Hematopoietic multipotent progenitor cell (in vitro differentiated cells): Measurements from ENCODE around the gene TNNC2. TPM values are rescaled to one million over a fixed set of nuclear protein-coding genes. Genes with fewer than 3 reads are reported as not detected.

Experiments
- DNase-seq, 3 donors: peaks; one replicate each; pipeline ENCODE4 v3.0.0-alpha.2; 2011 to 2015; ENCODE audit warnings: low read depth in 2 of 3, low spot score in 2 of 3
- small RNA-seq: library from RNA; depleted of rRNA; stranded (forward); fragments of <200 nt; gene quantifications from one replicate; pipeline ENCODE3, GENCODE V24; 2012
- total RNA-seq: library from RNA; depleted of rRNA; stranded (reverse); fragments of >200 nt; gene quantifications from one replicate; pipeline ENCODE4 v1.2.3, GENCODE V29; 2012

TNNC2 gene
- total RNA-seq, 1 donor = 1.1 TPM

- DNase-seq = no peak
Observed at GRCh38 chr20:45788351-45788750, 38.8 kb downstream of the TNNC2 start.

GRCh38 chr20:45783656-45784294, 43.3 kb downstream of the TNNC2 start:
- no peak for DNase-seq

GRCh38 chr20:45782890-45783289, 44.2 kb downstream of the TNNC2 start:
- no peak for DNase-seq

GRCh38 chr20:45781391-45781931, 45.7 kb downstream of the TNNC2 start:
- DNase-seq = no peak

- DNase-seq = no peak
Observed at GRCh38 chr20:45780159-45780558, 47.0 kb downstream of the TNNC2 start.

- peak in 2 of 3 donors; percentile 64 to 76 for DNase-seq
Observed at GRCh38 chr20:45779011-45779915, 47.8 kb downstream of the TNNC2 start.

- DNase-seq = no peak
Observed at GRCh38 chr20:45776931-45777330, 50.2 kb downstream of the TNNC2 start.

GRCh38 chr20:45775411-45775810, 51.7 kb downstream of the TNNC2 start:
- DNase-seq = no peak

- DNase-seq = no peak
Observed at GRCh38 chr20:45774945-45775344, 52.2 kb downstream of the TNNC2 start.

Small RNA genes lying within 50 kb of the gene (small RNA-seq; reads per million reads assigned to genes)
- gene RNU6ATAC38P = 0.20 reads per million

Other genes with a start within 250 kb of the TNNC2 start
- gene WFDC8, start 248.0 kb downstream of the TNNC2 start, total RNA-seq = not detected
- not detected for gene WFDC10A, start 197.6 kb downstream of the TNNC2 start, total RNA-seq
- gene WFDC9, start 196.0 kb downstream of the TNNC2 start, total RNA-seq = not detected
- gene WFDC11, start 157.1 kb downstream of the TNNC2 start, total RNA-seq = not detected
- gene WFDC13, start 125.3 kb downstream of the TNNC2 start, total RNA-seq = not detected
- not detected for gene WFDC10B, start 122.3 kb downstream of the TNNC2 start, total RNA-seq
- not detected for gene SPINT4, start 105.0 kb downstream of the TNNC2 start, total RNA-seq
- gene WFDC3, start 35.4 kb downstream of the TNNC2 start, total RNA-seq = not detected
- 22.4 TPM for gene DNTTIP1, start 35.4 kb downstream of the TNNC2 start, total RNA-seq
- 3.8 TPM for gene UBE2C, start 14.7 kb downstream of the TNNC2 start, total RNA-seq
- 10.5 TPM for gene SNX21, start 6.5 kb upstream of the TNNC2 start, total RNA-seq
- 58.7 TPM for gene ACOT8, start 30.1 kb upstream of the TNNC2 start, total RNA-seq
- gene ZSWIM3, start 30.3 kb upstream of the TNNC2 start, total RNA-seq = 8.1 TPM
- gene ZSWIM1, start 53.9 kb upstream of the TNNC2 start, total RNA-seq = 32.6 TPM
- 5.9 TPM for gene SPATA25, start 60.3 kb upstream of the TNNC2 start, total RNA-seq
- gene NEURL2, start 63.9 kb upstream of the TNNC2 start, total RNA-seq = 21.5 TPM
- 112 TPM for gene CTSA, start 64.0 kb upstream of the TNNC2 start, total RNA-seq
- gene PLTP, start 84.8 kb upstream of the TNNC2 start, total RNA-seq = 31.5 TPM
- 45.0 TPM for gene PCIF1, start 107.4 kb upstream of the TNNC2 start, total RNA-seq
- 59.5 TPM for gene ZNF335, start 144.9 kb upstream of the TNNC2 start, total RNA-seq
- 1.9 TPM for gene MMP9, start 181.6 kb upstream of the TNNC2 start, total RNA-seq
- 1.9 TPM for gene SLC12A5, start 201.9 kb upstream of the TNNC2 start, total RNA-seq